ENCODE data around the gene LNPK.
"Not testable (repeated sequence)": the region's sequence is repeated elsewhere in the genome, so short reads cannot be mapped to it uniquely, and the experiment has no call there.

The LNPK gene

GRCh38 chr2:176009445-176009844, 7.4 kb upstream of the LNPK start:
- no peaks in the 10 kb centered on the region for H3K36me3 ChIP-seq (ENCODE audit: control insufficient read depth, insufficient read depth, low read length)
- no peak overlapping the region for H3K27ac ChIP-seq (ENCODE audit: low read depth, low read length, severe bottlenecking)
- H3K4me3 ChIP-seq (ENCODE audit: extremely low read depth, insufficient read depth, low read length, poor library complexity, severe bottlenecking): no peak overlapping the region
- H3K9me3 ChIP-seq (ENCODE audit: control insufficient read depth, low read length): no peaks in the 10 kb centered on the region
- no peaks in the 10 kb centered on the region for H3K4me1 ChIP-seq (ENCODE audit: control insufficient read depth, insufficient read depth, low read length, poor library complexity, severe bottlenecking)
- 65 to 84% methylated on average over 2 of the region's 2 CpGs for WGBS, 2 experiments (ENCODE audit: insufficient coverage in 2 of 2)

- Histone ChIP-seq H3K4me3 (ENCODE audit: extremely low read depth, insufficient read depth, low read length, poor library complexity, severe bottlenecking) (no peak overlapping the region), H3K27ac (ENCODE audit: low read depth, low read length, severe bottlenecking) (no peak overlapping the region), H3K36me3 (ENCODE audit: control insufficient read depth, insufficient read depth, low read length) (no peaks in the 10 kb centered on the region), H3K9me3 (ENCODE audit: control insufficient read depth, low read length) (no peaks in the 10 kb centered on the region), H3K4me1 (ENCODE audit: control insufficient read depth, insufficient read depth, low read length, poor library complexity, severe bottlenecking) (no peaks in the 10 kb centered on the region)
- 50 to 88% methylated on average over 1 of the region's 1 CpG for WGBS, 2 experiments (ENCODE audit: insufficient coverage in 2 of 2)
Measured at GRCh38 chr2:176004934-176005333, 2.9 kb upstream of the LNPK start.

- Histone ChIP-seq H3K9me3 (ENCODE audit: control insufficient read depth, low read length) (no peaks in the 10 kb centered on the region), H3K4me3 (ENCODE audit: extremely low read depth, insufficient read depth, low read length, poor library complexity, severe bottlenecking) (no peak overlapping the region), H3K4me1 (ENCODE audit: control insufficient read depth, insufficient read depth, low read length, poor library complexity, severe bottlenecking) (no peaks in the 10 kb centered on the region), H3K27ac (ENCODE audit: low read depth, low read length, severe bottlenecking) (no peak overlapping the region), H3K36me3 (ENCODE audit: control insufficient read depth, insufficient read depth, low read length) (no peaks in the 10 kb centered on the region)
- 100% methylated on average over 2 to 5 of the region's 5 CpGs for WGBS, 2 experiments (ENCODE audit: insufficient coverage in 2 of 2)
Measured at GRCh38 chr2:176003958-176004357, 1.9 kb upstream of the LNPK start.

- WGBS, 2 experiments (ENCODE audit: insufficient coverage in 2 of 2): 45 to 46% methylated on average over 9 to 12 of the region's 14 CpGs
Measured at GRCh38 chr2:176002688-176003210, 682 bp upstream of the LNPK start.

GRCh38 chr2:176001281-176001915, 669 bp downstream of the LNPK start:
- H3K36me3 ChIP-seq (ENCODE audit: control insufficient read depth, insufficient read depth, low read length): no peaks in the 10 kb centered on the region
- 2% methylated on average over 17 to 18 of the region's 21 CpGs for WGBS, 2 experiments (ENCODE audit: insufficient coverage in 2 of 2)
- H3K27ac ChIP-seq (ENCODE audit: low read depth, low read length, severe bottlenecking): peak overlapping the region; percentile 65

More at GRCh38 chr2:176002688-176003210, 682 bp upstream of the LNPK start:
- no peaks in the 10 kb centered on the region for H3K9me3 ChIP-seq (ENCODE audit: control insufficient read depth, low read length)
- H3K36me3 ChIP-seq (ENCODE audit: control insufficient read depth, insufficient read depth, low read length): no peaks in the 10 kb centered on the region
- no peak overlapping the region for H3K27ac ChIP-seq (ENCODE audit: low read depth, low read length, severe bottlenecking)
- peak overlapping the region; percentile 68 for H3K4me3 ChIP-seq (ENCODE audit: extremely low read depth, insufficient read depth, low read length, poor library complexity, severe bottlenecking)
- no peaks in the 10 kb centered on the region for H3K4me1 ChIP-seq (ENCODE audit: control insufficient read depth, insufficient read depth, low read length, poor library complexity, severe bottlenecking)

GRCh38 chr2:175999283-175999819, 2.7 kb downstream of the LNPK start:
- 79 to 90% methylated on average over 2 of the region's 2 CpGs for WGBS, 2 experiments (ENCODE audit: insufficient coverage in 2 of 2)
- H3K27ac ChIP-seq (ENCODE audit: low read depth, low read length, severe bottlenecking): no peak overlapping the region
- no peaks in the 10 kb centered on the region for H3K4me1 ChIP-seq (ENCODE audit: control insufficient read depth, insufficient read depth, low read length, poor library complexity, severe bottlenecking)
- H3K9me3 ChIP-seq (ENCODE audit: control insufficient read depth, low read length): no peaks in the 10 kb centered on the region
- H3K4me3 ChIP-seq (ENCODE audit: extremely low read depth, insufficient read depth, low read length, poor library complexity, severe bottlenecking): no peak overlapping the region
- no peaks in the 10 kb centered on the region for H3K36me3 ChIP-seq (ENCODE audit: control insufficient read depth, insufficient read depth, low read length)

More at GRCh38 chr2:176001281-176001915, 669 bp downstream of the LNPK start:
- H3K4me3 ChIP-seq (ENCODE audit: extremely low read depth, insufficient read depth, low read length, poor library complexity, severe bottlenecking): peak overlapping the region; percentile 68
- H3K9me3 ChIP-seq (ENCODE audit: control insufficient read depth, low read length): no peaks in the 10 kb centered on the region
- no peaks in the 10 kb centered on the region for H3K4me1 ChIP-seq (ENCODE audit: control insufficient read depth, insufficient read depth, low read length, poor library complexity, severe bottlenecking)

GRCh38 chr2:175990099-175990498, 12.0 kb downstream of the LNPK start:
- Histone ChIP-seq H3K4me3 (ENCODE audit: extremely low read depth, insufficient read depth, low read length, poor library complexity, severe bottlenecking) (no peak overlapping the region), H3K27ac (ENCODE audit: low read depth, low read length, severe bottlenecking) (no peak overlapping the region), H3K9me3 (ENCODE audit: control insufficient read depth, low read length) (no peaks in the 10 kb centered on the region), H3K36me3 (ENCODE audit: control insufficient read depth, insufficient read depth, low read length) (no peaks in the 10 kb centered on the region), H3K4me1 (ENCODE audit: control insufficient read depth, insufficient read depth, low read length, poor library complexity, severe bottlenecking) (no peaks in the 10 kb centered on the region)
- 88 to 100% methylated on average over 2 of the region's 2 CpGs for WGBS, 2 experiments (ENCODE audit: insufficient coverage in 2 of 2)

GRCh38 chr2:175987126-175987525, 14.9 kb downstream of the LNPK start:
- WGBS, 2 experiments (ENCODE audit: insufficient coverage in 2 of 2): 83% methylated on average over 1 of the region's 4 CpGs; no CpG with 5 or more reads in 1 of the 2 experiments
- H3K27ac ChIP-seq (ENCODE audit: low read depth, low read length, severe bottlenecking); H3K4me3 ChIP-seq (ENCODE audit: extremely low read depth, insufficient read depth, low read length, poor library complexity, severe bottlenecking); H3K9me3 ChIP-seq (ENCODE audit: control insufficient read depth, low read length); H3K36me3 ChIP-seq (ENCODE audit: control insufficient read depth, insufficient read depth, low read length); H3K4me1 ChIP-seq (ENCODE audit: control insufficient read depth, insufficient read depth, low read length, poor library complexity, severe bottlenecking): not testable (repeated sequence)

- no peak overlapping the region for H3K27ac ChIP-seq (ENCODE audit: low read depth, low read length, severe bottlenecking)
- H3K36me3 ChIP-seq (ENCODE audit: control insufficient read depth, insufficient read depth, low read length): no peaks in the 10 kb centered on the region
- WGBS, 2 experiments (ENCODE audit: insufficient coverage in 2 of 2): 100% methylated on average over 1 of the region's 2 CpGs
- no peaks in the 10 kb centered on the region for H3K4me1 ChIP-seq (ENCODE audit: control insufficient read depth, insufficient read depth, low read length, poor library complexity, severe bottlenecking)
- H3K9me3 ChIP-seq (ENCODE audit: control insufficient read depth, low read length): no peaks in the 10 kb centered on the region
- no peak overlapping the region for H3K4me3 ChIP-seq (ENCODE audit: extremely low read depth, insufficient read depth, low read length, poor library complexity, severe bottlenecking)
Measured at GRCh38 chr2:175984846-175985245, 17.2 kb downstream of the LNPK start.

GRCh38 chr2:175981551-175981950, 20.5 kb downstream of the LNPK start:
- WGBS, 2 experiments (ENCODE audit: insufficient coverage in 2 of 2): 20 to 60% methylated on average over 1 of the region's 1 CpG
- Histone ChIP-seq H3K36me3 (ENCODE audit: control insufficient read depth, insufficient read depth, low read length) (no peaks in the 10 kb centered on the region), H3K4me3 (ENCODE audit: extremely low read depth, insufficient read depth, low read length, poor library complexity, severe bottlenecking) (no peak overlapping the region), H3K4me1 (ENCODE audit: control insufficient read depth, insufficient read depth, low read length, poor library complexity, severe bottlenecking) (no peaks in the 10 kb centered on the region), H3K27ac (ENCODE audit: low read depth, low read length, severe bottlenecking) (no peak overlapping the region), H3K9me3 (ENCODE audit: control insufficient read depth, low read length) (no peaks in the 10 kb centered on the region)
